ENCODE measurements around the gene ZNF532.

GRCh38 chr18:58911766-58912165 lies 47.1 kb downstream of the ZNF532 start:
- TF ChIP-seq CTCF (conservative IDR thresholded peaks at IDR 0.05 in 1 of 2, IDR thresholded peaks at IDR 0.05 in 1 of 2; ENCODE audit: extremely low read depth in 1 of 2, insufficient read depth in 1 of 2, low read depth in 1 of 2, low read length in 2 of 2) = no peak
- TF ChIP-seq EZH2 (IDR thresholded peaks at IDR 0.05; ENCODE audit: borderline replicate concordance, low read length) = no peak
